Smooth muscle cell (in vitro differentiated cells): Measurements from ENCODE around the gene CABYR. TPM values are rescaled to one million over a fixed set of nuclear protein-coding genes. Genes with fewer than 3 reads are reported as not detected.

ENCODE experiments used
- DNase-seq: peaks from one replicate; lab custom pipeline; 2025; ENCODE audit not compliant: unreplicated experiment; lab: John Stamatoyannopoulos, UW
- H2AFZ ChIP-seq: fragments of 200-600 bp; sonication (generic); 2 replicates; pipeline ENCODE4 v1.6.0; 2016; ENCODE audit warnings: antibody characterized with exemption, low read depth, mild to moderate bottlenecking
- H3F3A ChIP-seq: fragments of 200-600 bp; sonication (generic); 2 replicates; pipeline ENCODE4 v1.6.0; 2017; ENCODE audit warnings: antibody characterized with exemption, low read depth
- H3K27ac ChIP-seq: fragments of 200-600 bp; sonication (generic); 2 replicates; pipeline ENCODE4 v1.5.1; 2016; ENCODE audit warnings: low read depth, mild to moderate bottlenecking
- H3K27me3 ChIP-seq: fragments of 200-600 bp; sonication (generic); 2 replicates; pipeline ENCODE4 v1.6.1; 2016; ENCODE audit warnings: low read depth, mild to moderate bottlenecking
- H3K36me3 ChIP-seq: fragments of 200-600 bp; sonication (generic); 2 replicates; pipeline ENCODE4 v1.5.1; 2016; ENCODE audit warnings: low read depth
- H3K4me1 ChIP-seq: fragments of 200-600 bp; sonication (generic); 2 replicates; pipeline ENCODE4 v1.5.1; 2016; ENCODE audit warnings: low read depth
- H3K4me2 ChIP-seq: fragments of 200-600 bp; sonication (generic); 2 replicates; pipeline ENCODE4 v1.6.0; 2016; ENCODE audit warnings: mild to moderate bottlenecking
- H3K4me3 ChIP-seq: fragments of 200-600 bp; sonication (generic); 2 replicates; pipeline ENCODE4 v1.5.1; 2016; ENCODE audit warnings: mild to moderate bottlenecking
- H3K79me2 ChIP-seq: fragments of 200-600 bp; sonication (generic); 2 replicates; pipeline ENCODE4 v1.6.0; 2016; ENCODE audit warnings: low read depth, mild to moderate bottlenecking
- H3K9ac ChIP-seq: fragments of 200-600 bp; sonication (generic); 2 replicates; pipeline ENCODE4 v1.6.0; 2016; ENCODE audit warnings: low read depth
- H3K9me3 ChIP-seq: fragments of 200-600 bp; sonication (generic); replicated peaks from 2 replicates; pipeline ENCODE4 v1.5.1; 2016; ENCODE audit warnings: low read depth
- H4K20me1 ChIP-seq: fragments of 200-600 bp; sonication (generic); 2 replicates; pipeline ENCODE4 v1.6.0; 2016; ENCODE audit warnings: low read depth
- WGBS: methylation state at CpG from one replicate; pipeline ENCODE4 v1.1.7; 2016; ENCODE audit warnings: low lambda C conversion rate; 5-methylcytosine and 5-hydroxymethylcytosine counted together
- polyA plus RNA-seq: library from polyadenylated mRNA; unstranded; fragments of >200 nt; fragmentation: Nextera tagmentation; extraction: Ambion mirVana; gene quantifications from 2 replicates; pipeline ENCODE4 v1.2.1, GENCODE V29; 2016
- total RNA-seq: library from RNA; depleted of rRNA; stranded (reverse); fragments of >200 nt; gene quantifications from 2 replicates; pipeline ENCODE4 v1.2.3, GENCODE V29; 2014
- TF ChIP-seq, protein P1 (sequence below): fragments of 200-600 bp; sonication (generic); IDR thresholded peaks from 2 replicates; pipeline ENCODE4 v1.5.1; 2017; ENCODE audit warnings: borderline replicate concordance, mild to moderate bottlenecking, antibody characterized with exemption; ENCODE audit not compliant: insufficient read depth, poor library complexity, severe bottlenecking

The CABYR gene
- total and polyA plus RNA-seq, 2 experiments from 2014 or later = 4.0 to 7.0 TPM

DNA sequence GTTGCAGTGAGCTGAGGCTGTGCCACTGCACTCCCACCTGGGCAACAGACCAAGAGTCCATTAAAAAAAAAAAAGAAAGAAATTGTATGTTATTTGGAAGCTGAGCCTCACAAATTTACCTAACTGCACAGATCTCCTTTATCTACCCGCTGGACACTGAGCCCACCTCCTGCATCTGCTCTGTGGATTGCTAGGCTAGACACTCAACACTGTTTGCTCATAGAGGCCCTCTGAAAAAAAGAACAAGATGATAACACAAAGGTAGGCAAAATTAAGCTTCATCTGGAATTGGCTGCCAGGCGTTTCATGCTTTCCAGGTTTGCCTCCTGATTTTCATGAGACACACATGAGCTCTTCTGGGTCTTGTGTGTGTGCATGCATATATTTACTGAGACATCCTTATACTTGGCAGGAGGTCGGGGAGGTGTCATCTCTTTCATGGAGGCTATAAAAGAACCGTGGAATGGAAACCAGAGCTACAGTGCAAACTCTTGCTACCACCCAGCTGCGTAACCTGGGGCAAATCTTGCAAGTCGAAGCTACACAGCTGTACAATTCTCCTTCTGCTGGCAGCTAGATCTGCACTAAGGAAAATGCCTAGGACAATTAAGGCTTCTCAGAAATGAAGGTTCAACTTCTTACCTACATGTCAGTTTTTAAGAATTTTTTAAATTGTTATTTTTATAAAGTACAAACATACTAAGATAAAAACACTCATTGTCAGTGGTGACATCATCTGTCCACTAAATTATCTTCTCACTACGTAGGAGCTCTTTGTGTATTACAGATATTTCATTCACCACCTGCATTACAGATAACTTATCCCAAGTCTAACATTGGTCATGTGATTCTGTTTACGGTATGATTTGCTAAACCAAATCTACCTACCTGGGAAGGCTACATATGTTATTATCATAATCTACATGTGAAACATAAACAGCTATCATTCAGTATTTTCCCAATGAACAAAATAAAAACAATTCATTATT, 63.1 kb downstream of the CABYR start:
- no peak overlapping the region for H3K4me2 ChIP-seq
- H3K36me3 ChIP-seq = no peaks in the 10 kb centered on the region
- H4K20me1 ChIP-seq = no peaks in the 10 kb centered on the region
- TF ChIP-seq, protein P1, sequence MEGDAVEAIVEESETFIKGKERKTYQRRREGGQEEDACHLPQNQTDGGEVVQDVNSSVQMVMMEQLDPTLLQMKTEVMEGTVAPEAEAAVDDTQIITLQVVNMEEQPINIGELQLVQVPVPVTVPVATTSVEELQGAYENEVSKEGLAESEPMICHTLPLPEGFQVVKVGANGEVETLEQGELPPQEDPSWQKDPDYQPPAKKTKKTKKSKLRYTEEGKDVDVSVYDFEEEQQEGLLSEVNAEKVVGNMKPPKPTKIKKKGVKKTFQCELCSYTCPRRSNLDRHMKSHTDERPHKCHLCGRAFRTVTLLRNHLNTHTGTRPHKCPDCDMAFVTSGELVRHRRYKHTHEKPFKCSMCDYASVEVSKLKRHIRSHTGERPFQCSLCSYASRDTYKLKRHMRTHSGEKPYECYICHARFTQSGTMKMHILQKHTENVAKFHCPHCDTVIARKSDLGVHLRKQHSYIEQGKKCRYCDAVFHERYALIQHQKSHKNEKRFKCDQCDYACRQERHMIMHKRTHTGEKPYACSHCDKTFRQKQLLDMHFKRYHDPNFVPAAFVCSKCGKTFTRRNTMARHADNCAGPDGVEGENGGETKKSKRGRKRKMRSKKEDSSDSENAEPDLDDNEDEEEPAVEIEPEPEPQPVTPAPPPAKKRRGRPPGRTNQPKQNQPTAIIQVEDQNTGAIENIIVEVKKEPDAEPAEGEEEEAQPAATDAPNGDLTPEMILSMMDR = no peak
- H3K9me3 ChIP-seq = no peaks in the 10 kb centered on the region
- no peaks in the 10 kb centered on the region for H3K4me1 ChIP-seq
- no peak for DNase-seq
- H3K27me3 ChIP-seq = no peaks in the 10 kb centered on the region
- H3K4me3 ChIP-seq = no peak overlapping the region
- no peak overlapping the region for H3K9ac ChIP-seq
- 94% methylated on average over 8 of the region's 8 CpGs for WGBS
- no peak overlapping the region for H2AFZ ChIP-seq
- H3F3A ChIP-seq = no peaks in the 10 kb centered on the region
- H3K27ac ChIP-seq = no peak overlapping the region
- H3K79me2 ChIP-seq = no peaks in the 10 kb centered on the region

DNA sequence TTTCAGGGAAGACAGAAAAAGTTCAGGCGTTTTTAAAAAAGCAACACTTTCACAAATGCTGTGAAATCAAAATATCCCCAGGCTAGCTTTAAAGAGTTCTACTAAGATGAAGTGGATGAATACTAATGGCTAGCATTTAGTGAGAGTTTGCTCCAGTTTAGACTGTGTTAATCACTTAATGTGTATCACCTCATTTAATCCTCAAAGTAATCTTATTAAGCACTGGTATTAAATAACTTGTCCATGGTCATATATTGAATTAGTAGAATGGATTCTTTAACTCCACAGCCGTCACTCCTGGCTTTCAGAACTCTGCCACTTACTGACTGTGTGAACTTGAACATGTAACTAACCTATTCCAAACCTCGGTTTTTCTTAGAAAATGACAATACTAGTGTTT, 66.0 kb downstream of the CABYR start:
- H3K4me2 ChIP-seq = no peak overlapping the region
- H3K27ac ChIP-seq = no peak overlapping the region
- no peaks in the 10 kb centered on the region for H3F3A ChIP-seq
- no peak overlapping the region for H2AFZ ChIP-seq
- 87% methylated on average over 3 of the region's 3 CpGs for WGBS
- H3K4me3 ChIP-seq = no peak overlapping the region
- no peaks in the 10 kb centered on the region for H3K27me3 ChIP-seq
- no peaks in the 10 kb centered on the region for H3K9me3 ChIP-seq
- TF ChIP-seq, protein P1 = no peak
- no peaks in the 10 kb centered on the region for H3K79me2 ChIP-seq
- DNase-seq = no peak
- no peaks in the 10 kb centered on the region for H4K20me1 ChIP-seq
- no peaks in the 10 kb centered on the region for H3K36me3 ChIP-seq
- no peak overlapping the region for H3K9ac ChIP-seq
- H3K4me1 ChIP-seq = peaks cover 10% of the 10 kb centered on the region

DNA sequence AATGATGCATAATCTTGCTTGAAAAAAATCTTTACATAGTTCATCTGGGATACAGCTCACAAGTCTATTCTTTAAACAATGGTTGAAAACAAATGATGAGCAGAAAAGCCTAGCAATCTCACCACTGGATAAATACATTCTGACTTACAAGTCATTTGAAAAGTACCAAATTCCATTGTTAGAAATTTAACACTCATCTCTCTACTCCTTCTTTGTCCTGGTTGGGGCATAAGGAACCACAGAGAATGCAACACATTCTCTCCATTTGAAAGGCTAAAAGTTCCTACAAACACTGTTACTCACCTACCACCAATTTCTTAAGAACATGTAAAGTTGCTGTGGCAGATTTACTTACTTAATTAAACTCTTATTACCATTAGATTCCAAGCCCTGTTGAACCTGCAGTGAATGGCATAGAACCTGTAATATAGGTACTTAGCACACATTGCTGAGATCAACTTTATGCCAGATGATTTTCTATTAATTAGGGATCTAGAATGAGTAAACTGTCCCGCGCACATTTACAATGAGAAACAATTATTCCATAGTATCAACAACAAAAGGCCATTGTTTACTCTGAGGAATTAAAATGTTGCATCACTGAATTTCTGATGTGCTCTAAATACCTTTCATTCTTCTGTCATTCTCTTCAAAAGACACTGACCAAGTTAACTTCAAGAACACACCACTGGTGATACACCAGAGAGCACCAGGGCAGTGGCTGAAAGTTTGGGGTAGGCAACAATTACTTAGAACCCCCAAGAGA, 69.6 kb downstream of the CABYR start:
- WGBS = 35% methylated on average over 2 of the region's 2 CpGs
- H4K20me1 ChIP-seq = no peaks in the 10 kb centered on the region
- no peaks in the 10 kb centered on the region for H3K36me3 ChIP-seq
- no peak overlapping the region for H2AFZ ChIP-seq
- no peaks in the 10 kb centered on the region for H3K27me3 ChIP-seq
- H3K27ac ChIP-seq = no peak overlapping the region
- H3F3A ChIP-seq = peaks cover 3% of the 10 kb centered on the region
- H3K4me1 ChIP-seq = peaks cover 10% of the 10 kb centered on the region
- no peak overlapping the region for H3K4me2 ChIP-seq
- H3K9ac ChIP-seq = no peak overlapping the region
- DNase-seq = no peak
- no peaks in the 10 kb centered on the region for H3K9me3 ChIP-seq
- no peak overlapping the region for H3K4me3 ChIP-seq
- TF ChIP-seq, protein P1 = no peak
- H3K79me2 ChIP-seq = no peaks in the 10 kb centered on the region
